Thyroid gland (tissue), 4 donors: ENCODE results near the gene ANAPC2.

ENCODE experiments used
- POLR2A ChIP-seq, 2 donors: fragments of 450-650 bp; IDR thresholded peaks; one replicate each; pipeline ENCODE4 v1.6.1; 2017; ENCODE audit warnings: antibody characterized with exemption in 2 of 2, mild to moderate bottlenecking in 2 of 2, moderate library complexity in 1 of 2
- TF ChIP-seq, protein P1 (sequence below), 6 experiments: fragments of 200-600 bp in 3 of 6; fragments of 450-650 bp in 3 of 6; sonication (generic) in 3 of 6; IDR thresholded peaks; one replicate each; pipeline ENCODE4 v1.5.1; 2016 to 2019; ENCODE audit warnings: antibody characterized with exemption in 6 of 6, mild to moderate bottlenecking in 2 of 6, inconsistent platforms in 1 of 6, moderate library complexity in 1 of 6

DNA sequence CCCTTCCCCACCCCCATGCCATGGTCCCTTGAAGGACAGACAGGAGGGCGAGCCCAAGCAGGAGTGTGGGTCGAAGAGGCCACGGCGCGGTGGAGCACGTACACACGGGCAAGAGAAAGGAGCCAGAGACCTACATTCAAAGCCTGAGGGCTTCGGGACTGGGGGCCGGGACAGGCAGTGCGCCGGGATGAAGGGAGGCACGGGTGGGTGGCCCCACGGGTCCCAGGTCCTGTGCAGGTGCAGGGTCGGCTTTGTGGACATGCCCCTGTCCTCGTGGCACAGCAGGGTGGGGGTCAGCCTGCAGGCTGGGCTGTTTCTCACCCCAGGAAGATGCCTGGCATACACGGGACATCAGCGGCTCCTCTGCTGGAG is 28.3 kb downstream of the ANAPC2 start:
- TF ChIP-seq, protein P1, sequence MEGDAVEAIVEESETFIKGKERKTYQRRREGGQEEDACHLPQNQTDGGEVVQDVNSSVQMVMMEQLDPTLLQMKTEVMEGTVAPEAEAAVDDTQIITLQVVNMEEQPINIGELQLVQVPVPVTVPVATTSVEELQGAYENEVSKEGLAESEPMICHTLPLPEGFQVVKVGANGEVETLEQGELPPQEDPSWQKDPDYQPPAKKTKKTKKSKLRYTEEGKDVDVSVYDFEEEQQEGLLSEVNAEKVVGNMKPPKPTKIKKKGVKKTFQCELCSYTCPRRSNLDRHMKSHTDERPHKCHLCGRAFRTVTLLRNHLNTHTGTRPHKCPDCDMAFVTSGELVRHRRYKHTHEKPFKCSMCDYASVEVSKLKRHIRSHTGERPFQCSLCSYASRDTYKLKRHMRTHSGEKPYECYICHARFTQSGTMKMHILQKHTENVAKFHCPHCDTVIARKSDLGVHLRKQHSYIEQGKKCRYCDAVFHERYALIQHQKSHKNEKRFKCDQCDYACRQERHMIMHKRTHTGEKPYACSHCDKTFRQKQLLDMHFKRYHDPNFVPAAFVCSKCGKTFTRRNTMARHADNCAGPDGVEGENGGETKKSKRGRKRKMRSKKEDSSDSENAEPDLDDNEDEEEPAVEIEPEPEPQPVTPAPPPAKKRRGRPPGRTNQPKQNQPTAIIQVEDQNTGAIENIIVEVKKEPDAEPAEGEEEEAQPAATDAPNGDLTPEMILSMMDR (IDR thresholded peaks at IDR 0.05) = no peak
- TF ChIP-seq POLR2A (IDR thresholded peaks at IDR 0.05) = no peak
